ENCODE data around the gene RWDD2A.

DNA sequence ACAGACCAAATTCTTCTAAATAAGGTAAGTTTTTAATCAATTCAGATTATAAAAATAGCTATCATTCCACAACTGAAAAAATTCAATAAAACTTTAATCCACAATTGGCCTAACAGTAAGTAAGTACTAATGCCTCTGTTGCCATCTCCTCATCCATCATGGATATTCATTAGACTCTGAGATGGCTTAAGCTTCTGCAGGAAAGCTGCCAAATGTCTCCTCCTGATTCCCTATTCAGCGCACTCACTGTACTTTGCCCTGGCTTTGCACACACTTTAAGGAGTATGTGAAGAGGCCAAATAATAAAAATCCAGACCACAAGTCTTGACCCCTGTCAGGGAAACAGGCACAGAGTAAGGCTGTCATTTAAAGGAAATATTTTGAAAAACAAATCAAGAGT lies 23.6 kb upstream of the RWDD2A start:
- TF ChIP-seq GATA2 (IDR thresholded peaks at IDR 0.05; ENCODE audit: low read depth, low read length) (no peak), GATA3 (IDR thresholded peaks at IDR 0.05; ENCODE audit: low read depth, low read length) (no peak)

All from SH-SY5Y (cell line).